ENCODE measurements around the gene PRDM12. TPM values are rescaled to one million over a fixed set of nuclear protein-coding genes. Genes with fewer than 3 reads are reported as not detected.

The PRDM12 gene
- total and polyA plus RNA-seq, 2 of the 8 experiments (the other 6 are each of a cell fraction or from before 2014, with no cell fraction given), result 0.14 to 0.22 TPM

- no peak for TF ChIP-seq YY1 (IDR thresholded peaks at IDR 0.05; ENCODE audit: low read depth, low read length)
- TF ChIP-seq SP1 (IDR thresholded peaks at IDR 0.05; ENCODE audit: low read depth, low read length), result no peak
- peak; percentile 26 for TF ChIP-seq SUZ12 (IDR thresholded peaks at IDR 0.05; ENCODE audit: low read length)
- TF ChIP-seq BCL11A (IDR thresholded peaks at IDR 0.05; ENCODE audit: low read depth in 2 of 2, low read length in 2 of 2), result no peak
- no peak for TF ChIP-seq HDAC2 (IDR thresholded peaks at IDR 0.05; ENCODE audit: borderline replicate concordance in 1 of 2, low read depth in 2 of 2, low read length in 2 of 2)
- no peak for TF ChIP-seq GTF2F1 (IDR thresholded peaks at IDR 0.05; ENCODE audit: borderline replicate concordance, low read depth, low read length)
Measured at GRCh38 chr9:130680836-130681768, 16.7 kb downstream of the PRDM12 start (continued).
